MM.1S (cell line): ENCODE measurements around the gene DRAM1.
"Not testable (repeated sequence)": the region's sequence is repeated elsewhere in the genome, so short reads cannot be mapped to it uniquely, and the experiment has no call there.

Experiments used
- DNase-seq: peaks from one replicate; pipeline ENCODE4 v3.0.0-alpha.2; 2015
- H2AFZ ChIP-seq: fragments of 300-600 bp; sonication (generic); 2 replicates; pipeline ENCODE4 v1.6.0; 2016; ENCODE audit warnings: antibody characterized with exemption, low read length
- H3F3A ChIP-seq: fragments of 300-600 bp; sonication (generic); 2 replicates; pipeline ENCODE4 v1.6.1; 2016; ENCODE audit warnings: mild to moderate bottlenecking, antibody characterized with exemption, low read length, moderate library complexity, mixed read lengths; ENCODE audit not compliant: insufficient read depth
- H3K27ac ChIP-seq: fragments of 300-600 bp; sonication (generic); 2 replicates; pipeline ENCODE4 v1.5.1; 2016; ENCODE audit warnings: mild to moderate bottlenecking, low read length
- H3K27me3 ChIP-seq: fragments of 300-600 bp; sonication (generic); replicated peaks from 2 replicates; pipeline ENCODE4 v1.6.0; 2016; ENCODE audit warnings: low read length; ENCODE audit not compliant: insufficient read depth
- H3K36me3 ChIP-seq: fragments of 300-600 bp; sonication (generic); replicated peaks from 2 replicates; pipeline ENCODE4 v1.6.1; 2016; ENCODE audit warnings: mild to moderate bottlenecking, low read length, mixed read lengths; ENCODE audit not compliant: insufficient read depth
- H3K4me1 ChIP-seq: fragments of 300-600 bp; sonication (generic); 2 replicates; pipeline ENCODE4 v1.6.1; 2016; ENCODE audit warnings: low read length, mixed read lengths
- H3K4me2 ChIP-seq: fragments of 300-600 bp; sonication (generic); 2 replicates; pipeline ENCODE4 v1.6.0; 2016; ENCODE audit warnings: low read depth, low read length
- H3K4me3 ChIP-seq: fragments of 300-600 bp; sonication (generic); 2 replicates; pipeline ENCODE4 v1.5.1; 2016; ENCODE audit warnings: low read length, mixed read lengths
- H3K79me2 ChIP-seq: fragments of 300-600 bp; sonication (generic); 2 replicates; pipeline ENCODE4 v1.6.1; 2016; ENCODE audit warnings: mixed run types, low read length, mixed read lengths
- H3K9ac ChIP-seq: fragments of 300-600 bp; sonication (generic); 2 replicates; pipeline ENCODE4 v1.6.1; 2016; ENCODE audit warnings: low read length, mixed read lengths
- H3K9me2 ChIP-seq: fragments of 300-600 bp; sonication (generic); replicated peaks from 2 replicates; pipeline ENCODE4 v1.6.1; 2016; ENCODE audit warnings: mild to moderate bottlenecking, low read length, mixed read lengths; ENCODE audit not compliant: insufficient read depth
- H3K9me3 ChIP-seq: fragments of 300-600 bp; sonication (generic); replicated peaks from 2 replicates; pipeline ENCODE4 v1.6.1; 2016; ENCODE audit warnings: mild to moderate bottlenecking, low read length, mixed read lengths; ENCODE audit not compliant: insufficient read depth
- H4K20me1 ChIP-seq: fragments of 300-600 bp; sonication (generic); 2 replicates; pipeline ENCODE4 v1.6.1; 2016; ENCODE audit warnings: mild to moderate bottlenecking, low read length, moderate library complexity, mixed read lengths; ENCODE audit not compliant: insufficient read depth
- EZH2 ChIP-seq: fragments of 300-600 bp; sonication (generic); optimal IDR thresholded peaks from 2 replicates; pipeline ENCODE3; 2017; ENCODE audit warnings: low read depth, mild to moderate bottlenecking, antibody characterized with exemption, low read length, mixed read lengths
- EZH2phosphoT487 ChIP-seq: fragments of 300-600 bp; sonication (generic); IDR thresholded peaks from 2 replicates; pipeline ENCODE4 v1.6.1; 2018; ENCODE audit warnings: antibody characterized with exemption, low read length
- TF ChIP-seq, protein P1 (sequence below): fragments of 300-600 bp; sonication (generic); IDR thresholded peaks from 2 replicates; pipeline ENCODE4 v1.5.1; 2016; ENCODE audit warnings: antibody characterized with exemption, low read length, mixed read lengths

The DRAM1 gene

DNA sequence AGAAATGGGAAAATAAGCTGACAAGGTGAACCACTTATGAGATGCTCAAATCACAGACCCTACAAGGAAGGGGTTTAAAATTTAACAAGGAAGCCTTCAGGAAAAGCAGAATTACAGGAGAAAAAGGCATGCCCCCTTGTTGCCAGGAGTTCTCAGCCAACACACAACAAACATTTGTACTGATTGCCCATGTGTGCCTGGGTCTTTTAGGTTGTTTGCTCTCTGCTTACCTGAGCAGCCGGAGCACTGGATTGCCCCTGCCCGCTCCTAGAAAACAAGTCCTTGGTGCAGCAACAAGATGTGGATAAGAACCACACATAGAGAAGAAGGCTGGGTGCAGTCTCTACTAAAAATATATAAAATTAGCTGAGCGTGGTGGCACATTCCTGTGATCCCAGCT lies 3.4 kb downstream of the DRAM1 start:
- Histone ChIP-seq H3K9ac (no peak overlapping the region), H3K4me3 (no peak overlapping the region), H4K20me1 (no peaks in the 10 kb centered on the region), H3K27ac (no peak overlapping the region), H3K27me3 (no peaks in the 10 kb centered on the region), H3K36me3 (no peaks in the 10 kb centered on the region), H3K9me2 (no peaks in the 10 kb centered on the region), H3F3A (peaks cover 7% of the 10 kb centered on the region; the same call in 1 of the 2 replicates), H2AFZ (no peak overlapping the region), H3K9me3 (no peaks in the 10 kb centered on the region), H3K79me2 (no peaks in the 10 kb centered on the region), H3K4me1 (peaks cover 7% of the 10 kb centered on the region), H3K4me2 (no peak overlapping the region)
- TF ChIP-seq EZH2phosphoT487, result no peak
- no peak for DNase-seq

DNA sequence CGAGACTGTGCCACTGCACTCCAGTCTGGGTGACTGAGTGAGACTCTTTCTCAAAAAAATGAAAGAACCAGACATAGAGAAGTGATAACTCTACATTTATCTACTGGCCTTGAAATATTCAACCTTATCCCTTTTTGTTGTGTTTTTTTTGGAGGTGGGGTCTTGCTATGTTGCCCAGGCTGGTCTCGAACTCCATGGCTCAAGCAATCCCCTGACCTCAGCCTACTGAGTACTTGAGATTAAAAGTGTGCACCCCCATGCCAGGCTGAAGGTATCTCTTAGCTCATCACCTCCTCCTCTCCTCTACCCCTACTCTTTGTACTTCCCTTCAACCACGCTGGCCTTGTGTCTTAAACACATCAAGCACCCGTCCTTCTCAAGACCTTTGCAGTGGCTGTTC lies 3.8 kb downstream of the DRAM1 start:
- H3K79me2 ChIP-seq, result no peaks in the 10 kb centered on the region
- no peak overlapping the region for H2AFZ ChIP-seq
- H3K9me2 ChIP-seq, result no peaks in the 10 kb centered on the region
- no peak overlapping the region for H3K9ac ChIP-seq
- no peak overlapping the region for H3K27ac ChIP-seq
- H3K4me2 ChIP-seq, result no peak overlapping the region
- H3F3A ChIP-seq, result peaks cover 6% of the 10 kb centered on the region; the same call in 1 of the 2 replicates
- H3K36me3 ChIP-seq, result no peaks in the 10 kb centered on the region
- peaks cover 7% of the 10 kb centered on the region for H3K4me1 ChIP-seq
- no peaks in the 10 kb centered on the region for H4K20me1 ChIP-seq
- H3K27me3 ChIP-seq, result no peaks in the 10 kb centered on the region
- no peaks in the 10 kb centered on the region for H3K9me3 ChIP-seq
- TF ChIP-seq, protein P1, sequence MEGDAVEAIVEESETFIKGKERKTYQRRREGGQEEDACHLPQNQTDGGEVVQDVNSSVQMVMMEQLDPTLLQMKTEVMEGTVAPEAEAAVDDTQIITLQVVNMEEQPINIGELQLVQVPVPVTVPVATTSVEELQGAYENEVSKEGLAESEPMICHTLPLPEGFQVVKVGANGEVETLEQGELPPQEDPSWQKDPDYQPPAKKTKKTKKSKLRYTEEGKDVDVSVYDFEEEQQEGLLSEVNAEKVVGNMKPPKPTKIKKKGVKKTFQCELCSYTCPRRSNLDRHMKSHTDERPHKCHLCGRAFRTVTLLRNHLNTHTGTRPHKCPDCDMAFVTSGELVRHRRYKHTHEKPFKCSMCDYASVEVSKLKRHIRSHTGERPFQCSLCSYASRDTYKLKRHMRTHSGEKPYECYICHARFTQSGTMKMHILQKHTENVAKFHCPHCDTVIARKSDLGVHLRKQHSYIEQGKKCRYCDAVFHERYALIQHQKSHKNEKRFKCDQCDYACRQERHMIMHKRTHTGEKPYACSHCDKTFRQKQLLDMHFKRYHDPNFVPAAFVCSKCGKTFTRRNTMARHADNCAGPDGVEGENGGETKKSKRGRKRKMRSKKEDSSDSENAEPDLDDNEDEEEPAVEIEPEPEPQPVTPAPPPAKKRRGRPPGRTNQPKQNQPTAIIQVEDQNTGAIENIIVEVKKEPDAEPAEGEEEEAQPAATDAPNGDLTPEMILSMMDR, result no peak
- TF ChIP-seq EZH2, result no peak
- no peak for TF ChIP-seq EZH2phosphoT487
- DNase-seq, result no peak
- H3K4me3 ChIP-seq, result no peak overlapping the region

DNA sequence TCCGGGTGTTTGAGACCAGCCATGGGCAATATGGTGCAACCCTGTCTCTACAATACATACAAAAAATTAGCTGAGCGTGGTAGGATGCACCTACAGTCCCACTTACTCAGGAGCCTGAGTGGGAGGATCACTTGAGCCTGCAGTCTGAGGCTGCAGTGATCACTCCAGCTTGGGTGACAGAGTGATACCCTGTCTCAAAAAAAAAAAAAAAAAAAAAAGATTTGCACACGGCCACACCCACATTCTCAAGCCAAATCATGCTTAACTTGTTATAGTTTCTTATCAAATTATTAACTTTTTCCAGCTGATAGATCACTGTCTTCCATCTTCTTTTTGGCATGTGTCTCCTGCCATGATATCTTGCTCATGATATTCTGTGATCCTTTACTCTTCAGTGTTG lies 6.8 kb downstream of the DRAM1 start:
- H3F3A ChIP-seq, result no peaks in the 10 kb centered on the region
- no peak overlapping the region for H2AFZ ChIP-seq
- H4K20me1 ChIP-seq, result no peaks in the 10 kb centered on the region
- no peaks in the 10 kb centered on the region for H3K9me3 ChIP-seq
- H3K9ac ChIP-seq, result no peak overlapping the region
- no peaks in the 10 kb centered on the region for H3K9me2 ChIP-seq
- H3K4me1 ChIP-seq, result no peaks in the 10 kb centered on the region
- H3K27ac ChIP-seq, result no peak overlapping the region
- DNase-seq, result no peak
- TF ChIP-seq, protein P1, result no peak
- H3K4me2 ChIP-seq, result no peak overlapping the region
- H3K27me3 ChIP-seq, result no peaks in the 10 kb centered on the region
- H3K79me2 ChIP-seq, result no peaks in the 10 kb centered on the region
- no peak overlapping the region for H3K4me3 ChIP-seq
- no peaks in the 10 kb centered on the region for H3K36me3 ChIP-seq

DNA sequence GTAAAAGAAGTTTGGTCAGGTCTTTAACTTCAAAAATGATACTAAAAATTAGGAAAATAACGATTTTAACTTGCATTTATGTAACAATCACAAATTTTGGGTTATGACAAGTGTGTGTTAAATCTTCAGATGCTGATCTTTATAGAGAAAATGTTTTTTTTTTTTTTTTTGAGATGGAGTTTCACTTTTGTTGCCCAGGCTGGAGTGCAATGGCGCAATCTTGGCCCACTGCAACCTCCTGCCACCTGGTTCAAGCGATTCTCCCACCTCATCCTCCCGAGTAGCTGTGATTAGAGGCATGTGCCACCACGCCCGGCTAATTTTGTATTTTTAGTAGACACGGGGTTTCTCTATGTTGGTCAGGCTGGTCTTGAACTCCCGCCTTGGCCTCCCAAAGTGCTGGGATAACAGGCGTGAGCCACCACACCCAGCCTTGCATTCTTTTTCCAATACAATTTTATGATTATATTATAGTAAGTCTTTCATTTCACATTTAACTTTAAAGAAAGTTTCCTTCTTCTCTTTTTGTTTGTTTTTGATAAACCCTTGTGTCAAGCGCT lies 7.5 kb downstream of the DRAM1 start:
- not testable (repeated sequence) for H3K27ac ChIP-seq, H2AFZ ChIP-seq, H3K36me3 ChIP-seq, H3F3A ChIP-seq, H3K79me2 ChIP-seq, H3K4me1 ChIP-seq, H3K9ac ChIP-seq, H3K4me2 ChIP-seq, DNase-seq, H3K9me2 ChIP-seq, H3K27me3 ChIP-seq, H3K4me3 ChIP-seq, H3K9me3 ChIP-seq, H4K20me1 ChIP-seq
